K562 (cell line): ENCODE measurements around the gene RBM44. TPM values are rescaled to one million over a fixed set of nuclear protein-coding genes. Genes with fewer than 3 reads are reported as not detected.

ENCODE experiments used
- ATAC-seq: fragments of 200-7000 bp; cut with Tn5 transposase; 3 replicates; pipeline ENCODE4 v1.9.1; 2020; ENCODE audit warnings: moderate library complexity
- BruUV-seq: library from RNA; stranded (reverse); fragments of 400-500 nt; replicated peaks from 2 replicates; lab custom pipeline; 2021; lab: Mats Ljungman, UMichigan
- CTCF ChIA-PET: fragments of 300-600 bp; formaldehyde crosslinking; extraction: SDS; loops from one replicate; lab custom pipeline; 2021; ENCODE audit warnings: low intra/inter-chr PET ratio; lab: Yijun Ruan, JAX
- POLR2A ChIA-PET: fragments of 300-600, 350-650 bp; sonication (Branson Sonifier 250); formaldehyde crosslinking; extraction: SDS; loops from one replicate; lab custom pipeline; 2021; ENCODE audit warnings: antibody characterized with exemption, inconsistent platforms; lab: Yijun Ruan, JAX
- DNase-seq, 4 experiments: peaks; one replicate each; pipeline versions ENCODE4 v3.0.0 to v3.0.0-alpha.2; 2011 to 2018; ENCODE audit warnings: low spot score in 3 of 4, mixed read lengths in 3 of 4; ENCODE audit errors: extremely low read depth in 1 of 4
- FAIRE-seq: peaks from 2 replicates; lab custom pipeline; 2011; peaks lifted over from hg19 to GRCh38; lab: Jason Lieb, UNC
- H2AFZ ChIP-seq: 2 replicates; pipeline ENCODE4 v1.6.0; 2011; ENCODE audit warnings: low read depth, low read length, control low read depth, inconsistent platforms
- H3K27ac ChIP-seq: fragments of 200-600 bp; 3 replicates; pipeline ENCODE4 v1.8.0; 2011; ENCODE audit warnings: low read depth, mild to moderate bottlenecking, control low read depth, inconsistent platforms, low read length, moderate library complexity, mixed read lengths; ENCODE audit errors: extremely low read depth
- H3K27me3 ChIP-seq, 2 experiments: fragments of 300-600 bp in 1 of 2; 2 replicates in 1 of 2; 3 replicates in 1 of 2; pipeline versions ENCODE4 v1.6.0 to v1.8.0; 2011; ENCODE audit warnings: inconsistent platforms in 2 of 2, low read length in 2 of 2, mild to moderate bottlenecking in 1 of 2, mixed read lengths in 1 of 2, moderate library complexity in 1 of 2; ENCODE audit not compliant: control insufficient read depth in 2 of 2, insufficient read depth in 2 of 2
- H3K36me3 ChIP-seq: fragments of 300-600 bp; 3 replicates; pipeline ENCODE4 v1.8.0; 2011; ENCODE audit warnings: mild to moderate bottlenecking, low read length, inconsistent platforms; ENCODE audit not compliant: control insufficient read depth, insufficient read depth
- H3K4me1 ChIP-seq, 2 experiments: fragments of 200-600 bp in 1 of 2; replicated peaks in 1 of 2; 2 replicates in 1 of 2; 3 replicates in 1 of 2; pipeline versions ENCODE4 v1.5.1 to v1.8.0; 2011; ENCODE audit warnings: inconsistent platforms in 2 of 2, low read length in 2 of 2, mild to moderate bottlenecking in 1 of 2, mixed read lengths in 1 of 2, moderate library complexity in 1 of 2; ENCODE audit not compliant: control insufficient read depth in 2 of 2, insufficient read depth in 2 of 2
- H3K4me2 ChIP-seq: 2 replicates; pipeline ENCODE4 v1.6.1; 2011; ENCODE audit warnings: low read length, control low read depth, inconsistent platforms, mixed read lengths; ENCODE audit not compliant: insufficient read depth
- H3K4me3 ChIP-seq: fragments of 200-600 bp; sonication (generic), shearing (Covaris generic); 2 replicates; pipeline ENCODE4 v1.5.1; 2016; ENCODE audit warnings: control low read depth, inconsistent platforms
- H3K79me2 ChIP-seq: fragments of 200-600 bp; 3 replicates; pipeline ENCODE4 v1.8.0; 2011; ENCODE audit warnings: low read length, inconsistent platforms; ENCODE audit not compliant: control insufficient read depth, insufficient read depth
- H3K9ac ChIP-seq, 2 experiments: 2 replicates each; pipeline versions ENCODE4 v1.6.0 to v1.6.1; 2011; ENCODE audit warnings: low read depth in 2 of 2, low read length in 2 of 2, control low read depth in 1 of 2, inconsistent platforms in 1 of 2, mild to moderate bottlenecking in 1 of 2, mixed read lengths in 1 of 2; ENCODE audit not compliant: insufficient read depth in 1 of 2
- H3K9me1 ChIP-seq: one replicate; pipeline ENCODE4 v1.6.0; 2011; ENCODE audit warnings: inconsistent platforms, mild to moderate bottlenecking, low read length, moderate library complexity; ENCODE audit not compliant: control insufficient read depth, insufficient read depth
- H3K9me3 ChIP-seq: replicated peaks from 2 replicates; pipeline ENCODE4 v1.5.1; 2011; ENCODE audit warnings: low read depth, low read length, inconsistent platforms; ENCODE audit not compliant: control insufficient read depth, insufficient read depth
- H4K20me1 ChIP-seq: replicated peaks from 2 replicates; pipeline ENCODE4 v1.6.1; 2011; ENCODE audit warnings: low read length, inconsistent platforms, mixed read lengths; ENCODE audit not compliant: control insufficient read depth, insufficient read depth
- ILK ChIP-seq: fragments of 450-650 bp; IDR thresholded peaks from 2 replicates; pipeline ENCODE4 v1.6.1; 2016; ENCODE audit warnings: missing genetic modification characterization, low read depth, mild to moderate bottlenecking, missing compliant biosample characterization, moderate library complexity, borderline replicate concordance
- SNIP1 ChIP-seq: fragments of 450-650 bp; IDR thresholded peaks from 2 replicates; pipeline ENCODE4 v1.7.1; 2017; ENCODE audit warnings: low read depth, mild to moderate bottlenecking
- ZNF165 ChIP-seq: fragments of 250-450 bp; sonication (Bioruptor Pico); IDR thresholded peaks from 2 replicates; pipeline ENCODE4 v1.4.0; 2020; ENCODE audit warnings: borderline replicate concordance
- ZNF175 ChIP-seq: fragments of 200-800 bp; sonication (Bioruptor generic); IDR thresholded peaks from 2 replicates; pipeline ENCODE4 v1.6.1; 2016; ENCODE audit warnings: low read depth, mild to moderate bottlenecking, missing genetic modification characterization, missing compliant biosample characterization
- ZNF77 ChIP-seq: fragments of 250-450 bp; sonication (Bioruptor Pico); IDR thresholded peaks from 2 replicates; pipeline ENCODE4 v1.5.0; 2020
- WGBS: fragments of 100-300 bp; shearing (Covaris generic); methylation state at CpG from one replicate; pipeline ENCODE4 v1.1.6; 2016; ENCODE audit warnings: low coverage, mixed read lengths; ENCODE audit not compliant: insufficient coverage; ENCODE audit errors: missing lambda C conversion rate; 5-methylcytosine and 5-hydroxymethylcytosine counted together
- in situ Hi-C: fragments of 300-500 bp; cut with MboI; formaldehyde crosslinking; loops from 4 replicates; pipeline ENCODE4 v1.15.0; 2018; ENCODE audit warnings: inconsistent platforms, mixed read lengths
- intact Hi-C: fragments of 100-400 bp; cut with micrococcal nuclease; formaldehyde crosslinking; loops from 2 replicates; pipeline ENCODE4 v1.14.2; 2022
- polyA plus RNA-seq, 8 experiments: library from polyadenylated mRNA; depleted of rRNA in 4 of 8; stranded (reverse) in 5 of 8; unstranded in 3 of 8; fragments of >200 nt; fragmentation: Nextera tagmentation in 2 of 8; fragmentation: Illumina TruSeq in 1 of 8; extraction: Ambion mirVana in 2 of 8; extraction: Trizol in 1 of 8; gene quantifications; 2 replicates each; pipeline versions ENCODE4 v1.2.1 to v1.2.3, GENCODE V29; 2011 to 2014; ENCODE audit warnings: inconsistent platforms in 1 of 8, missing spikeins in 1 of 8
- total RNA-seq, 7 experiments: library from RNA; depleted of rRNA in 6 of 7; stranded (reverse); fragments of >200 nt in 6 of 7; fragmentation: Illumina TruSeq in 2 of 7; extraction: Trizol in 2 of 7; gene quantifications; 2 replicates each; pipeline versions ENCODE4 v1.2.1 to v1.2.3, GENCODE V29; 2011 to 2021; ENCODE audit warnings: low replicate concordance in 1 of 7
- TF ChIP-seq, protein P1 (sequence below): sonication (generic); formaldehyde crosslinking; IDR thresholded peaks from 2 replicates; pipeline ENCODE4 v1.8.0; 2023; ENCODE audit warnings: missing genetic modification reagents, mild to moderate bottlenecking, borderline replicate concordance
- TF ChIP-seq, protein P2 (sequence below), 3 experiments: fragments of 200-800 bp in 1 of 3; fragments of 250-450 bp in 1 of 3; fragments of 450-650 bp in 1 of 3; sonication (Bioruptor Pico) in 1 of 3; sonication (Bioruptor generic) in 1 of 3; formaldehyde crosslinking in 1 of 3; IDR thresholded peaks; 2 replicates each; pipeline versions ENCODE4 v1.6.1 to v1.8.0; 2016 to 2022; ENCODE audit warnings: mild to moderate bottlenecking in 2 of 3, missing genetic modification characterization in 2 of 3, missing compliant biosample characterization in 1 of 3, moderate library complexity in 1 of 3

Gene RBM44
- total and polyA plus RNA-seq, 9 of the 15 experiments (the other 6 are each of a cell fraction or from before 2014, with no cell fraction given), result 0.04 to 0.25 (median 0.13) TPM

DNA sequence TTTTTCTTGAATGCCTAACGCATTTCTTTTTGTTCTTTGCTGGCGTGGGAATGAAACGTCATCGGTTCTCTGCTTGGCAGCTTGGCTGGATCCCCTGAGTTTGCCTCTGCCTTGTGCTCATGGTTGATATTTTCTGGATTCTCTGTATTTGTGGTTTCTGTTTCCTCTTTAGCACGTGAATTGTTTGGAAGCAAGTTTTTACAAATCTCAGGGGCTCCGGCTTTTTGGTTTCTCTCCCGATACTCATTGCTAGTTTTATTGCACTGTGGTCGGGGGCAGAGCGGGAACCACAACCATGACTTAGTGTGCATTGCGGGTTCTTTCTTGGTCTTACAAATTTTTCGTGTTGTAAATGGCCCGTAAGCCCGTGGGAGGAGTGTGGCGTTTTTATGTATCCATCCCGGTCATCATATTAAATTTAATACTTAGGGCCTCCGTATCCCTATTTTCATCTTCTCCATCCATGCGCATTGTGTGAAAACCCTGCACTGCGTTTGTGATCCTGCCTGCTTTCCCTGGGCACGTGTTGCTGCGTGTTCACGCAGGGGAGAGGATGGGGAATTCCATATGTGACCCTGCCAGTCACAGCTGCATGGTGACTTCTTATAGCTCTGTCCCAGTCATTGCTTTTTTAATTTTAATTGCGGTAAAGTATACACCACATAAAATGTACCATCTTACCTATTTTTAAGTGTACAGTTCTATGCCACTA is 70.2 kb downstream of the RBM44 start (continued):
- TF ChIP-seq, protein P1, sequence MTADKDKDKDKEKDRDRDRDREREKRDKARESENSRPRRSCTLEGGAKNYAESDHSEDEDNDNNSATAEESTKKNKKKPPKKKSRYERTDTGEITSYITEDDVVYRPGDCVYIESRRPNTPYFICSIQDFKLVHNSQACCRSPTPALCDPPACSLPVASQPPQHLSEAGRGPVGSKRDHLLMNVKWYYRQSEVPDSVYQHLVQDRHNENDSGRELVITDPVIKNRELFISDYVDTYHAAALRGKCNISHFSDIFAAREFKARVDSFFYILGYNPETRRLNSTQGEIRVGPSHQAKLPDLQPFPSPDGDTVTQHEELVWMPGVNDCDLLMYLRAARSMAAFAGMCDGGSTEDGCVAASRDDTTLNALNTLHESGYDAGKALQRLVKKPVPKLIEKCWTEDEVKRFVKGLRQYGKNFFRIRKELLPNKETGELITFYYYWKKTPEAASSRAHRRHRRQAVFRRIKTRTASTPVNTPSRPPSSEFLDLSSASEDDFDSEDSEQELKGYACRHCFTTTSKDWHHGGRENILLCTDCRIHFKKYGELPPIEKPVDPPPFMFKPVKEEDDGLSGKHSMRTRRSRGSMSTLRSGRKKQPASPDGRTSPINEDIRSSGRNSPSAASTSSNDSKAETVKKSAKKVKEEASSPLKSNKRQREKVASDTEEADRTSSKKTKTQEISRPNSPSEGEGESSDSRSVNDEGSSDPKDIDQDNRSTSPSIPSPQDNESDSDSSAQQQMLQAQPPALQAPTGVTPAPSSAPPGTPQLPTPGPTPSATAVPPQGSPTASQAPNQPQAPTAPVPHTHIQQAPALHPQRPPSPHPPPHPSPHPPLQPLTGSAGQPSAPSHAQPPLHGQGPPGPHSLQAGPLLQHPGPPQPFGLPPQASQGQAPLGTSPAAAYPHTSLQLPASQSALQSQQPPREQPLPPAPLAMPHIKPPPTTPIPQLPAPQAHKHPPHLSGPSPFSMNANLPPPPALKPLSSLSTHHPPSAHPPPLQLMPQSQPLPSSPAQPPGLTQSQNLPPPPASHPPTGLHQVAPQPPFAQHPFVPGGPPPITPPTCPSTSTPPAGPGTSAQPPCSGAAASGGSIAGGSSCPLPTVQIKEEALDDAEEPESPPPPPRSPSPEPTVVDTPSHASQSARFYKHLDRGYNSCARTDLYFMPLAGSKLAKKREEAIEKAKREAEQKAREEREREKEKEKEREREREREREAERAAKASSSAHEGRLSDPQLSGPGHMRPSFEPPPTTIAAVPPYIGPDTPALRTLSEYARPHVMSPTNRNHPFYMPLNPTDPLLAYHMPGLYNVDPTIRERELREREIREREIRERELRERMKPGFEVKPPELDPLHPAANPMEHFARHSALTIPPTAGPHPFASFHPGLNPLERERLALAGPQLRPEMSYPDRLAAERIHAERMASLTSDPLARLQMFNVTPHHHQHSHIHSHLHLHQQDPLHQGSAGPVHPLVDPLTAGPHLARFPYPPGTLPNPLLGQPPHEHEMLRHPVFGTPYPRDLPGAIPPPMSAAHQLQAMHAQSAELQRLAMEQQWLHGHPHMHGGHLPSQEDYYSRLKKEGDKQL (CRISPR knock-in tag), result no peak

DNA sequence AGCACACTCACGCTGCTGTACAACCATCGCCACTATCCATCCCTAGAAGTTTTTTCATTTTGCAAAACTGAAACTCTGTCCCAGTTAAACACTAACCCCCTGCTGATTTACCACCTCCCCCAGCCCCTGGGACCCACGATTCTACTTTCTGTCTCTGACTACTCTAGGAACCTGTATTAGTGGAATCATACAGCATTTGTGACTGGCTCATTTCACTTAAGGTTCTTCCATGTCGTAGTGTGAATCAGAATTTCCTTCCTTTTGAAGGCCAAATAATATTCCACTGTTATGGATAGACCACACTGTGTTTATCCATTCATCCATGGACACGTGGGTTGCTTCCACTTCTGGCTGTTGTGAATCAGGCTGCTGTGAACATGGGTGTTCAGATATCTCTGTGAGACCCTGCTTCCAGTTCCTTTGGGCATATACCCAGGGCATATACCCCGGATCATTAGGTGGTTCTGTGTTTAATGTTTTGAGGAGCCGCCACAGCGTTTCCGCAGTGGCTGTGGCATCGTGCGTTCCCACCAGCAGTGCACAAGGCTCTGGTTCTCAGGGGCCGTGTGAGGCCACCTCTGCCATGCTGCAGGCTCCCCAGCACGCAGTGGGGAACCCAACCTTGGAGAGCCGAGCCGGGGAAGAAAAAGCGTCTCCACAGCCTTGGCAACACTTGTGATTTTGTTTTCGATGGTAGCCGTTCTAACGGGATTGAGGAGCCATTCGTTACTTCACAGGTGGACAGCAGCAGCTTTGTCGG is 70.9 kb downstream of the RBM44 start:
- in situ Hi-C loops (loop anchor here (25.0 kb wide), 1 partner anchor 393 kb away; no protein-coding TSS in a partner anchor), intact Hi-C loops (no loop called here)
- no peak overlapping the region for H3K9ac ChIP-seq
- peaks cover 5% of the 10 kb centered on the region; the same call in 1 of the 2 replicates for H4K20me1 ChIP-seq
- ChIA-PET POLR2A (no interaction called here), CTCF (no interaction called here)
- H2AFZ ChIP-seq, result no peak overlapping the region
- no peak for DNase-seq
- no peaks in the 10 kb centered on the region for H3K9me1 ChIP-seq
- peaks cover 0 to 6% of the 10 kb centered on the region in 2 experiments; a peak in 2 of 5 replicates for H3K4me1 ChIP-seq
- H3K27me3 ChIP-seq, result peaks cover 36 to 76% of the 10 kb centered on the region in 2 experiments
- FAIRE-seq, result no peak
- ATAC-seq, result no peak
- no peaks in the 10 kb centered on the region for H3K9me3 ChIP-seq
- no peak overlapping the region for H3K4me3 ChIP-seq
- H3K36me3 ChIP-seq, result no peaks in the 10 kb centered on the region
- H3K4me2 ChIP-seq, result no peak overlapping the region
- BruUV-seq, result no TSS peak
- no peaks in the 10 kb centered on the region for H3K79me2 ChIP-seq
- 14% methylated on average over 17 of the region's 21 CpGs for WGBS
- H3K27ac ChIP-seq, result no peak overlapping the region
- TF ChIP-seq SNIP1 (no peak), ZNF165 (CRISPR knock-in tag) (no peak), ILK (tag) (no peak), ZNF175 (no peak), ZNF77 (no peak)
- TF ChIP-seq, protein P2, sequence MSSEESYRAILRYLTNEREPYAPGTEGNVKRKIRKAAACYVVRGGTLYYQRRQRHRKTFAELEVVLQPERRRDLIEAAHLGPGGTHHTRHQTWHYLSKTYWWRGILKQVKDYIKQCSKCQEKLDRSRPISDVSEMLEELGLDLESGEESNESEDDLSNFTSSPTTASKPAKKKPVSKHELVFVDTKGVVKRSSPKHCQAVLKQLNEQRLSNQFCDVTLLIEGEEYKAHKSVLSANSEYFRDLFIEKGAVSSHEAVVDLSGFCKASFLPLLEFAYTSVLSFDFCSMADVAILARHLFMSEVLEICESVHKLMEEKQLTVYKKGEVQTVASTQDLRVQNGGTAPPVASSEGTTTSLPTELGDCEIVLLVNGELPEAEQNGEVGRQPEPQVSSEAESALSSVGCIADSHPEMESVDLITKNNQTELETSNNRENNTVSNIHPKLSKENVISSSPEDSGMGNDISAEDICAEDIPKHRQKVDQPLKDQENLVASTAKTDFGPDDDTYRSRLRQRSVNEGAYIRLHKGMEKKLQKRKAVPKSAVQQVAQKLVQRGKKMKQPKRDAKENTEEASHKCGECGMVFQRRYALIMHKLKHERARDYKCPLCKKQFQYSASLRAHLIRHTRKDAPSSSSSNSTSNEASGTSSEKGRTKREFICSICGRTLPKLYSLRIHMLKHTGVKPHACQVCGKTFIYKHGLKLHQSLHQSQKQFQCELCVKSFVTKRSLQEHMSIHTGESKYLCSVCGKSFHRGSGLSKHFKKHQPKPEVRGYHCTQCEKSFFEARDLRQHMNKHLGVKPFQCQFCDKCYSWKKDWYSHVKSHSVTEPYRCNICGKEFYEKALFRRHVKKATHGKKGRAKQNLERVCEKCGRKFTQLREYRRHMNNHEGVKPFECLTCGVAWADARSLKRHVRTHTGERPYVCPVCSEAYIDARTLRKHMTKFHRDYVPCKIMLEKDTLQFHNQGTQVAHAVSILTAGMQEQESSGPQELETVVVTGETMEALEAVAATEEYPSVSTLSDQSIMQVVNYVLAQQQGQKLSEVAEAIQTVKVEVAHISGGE (CRISPR knock-in tag; IDR thresholded peaks at IDR 0.05), result no peak
